Stimulated activated CD8-positive, alpha-beta memory T cell treated with anti-CD3 and anti-CD28 coated beads, Interleukin-7, amount 100 ng/mL, for 48 hours (primary cell): ENCODE results near the gene EMID1.

ENCODE experiments used
- DNase-seq, 2 donors: peaks; one replicate each; pipeline ENCODE4 v3.0.0-alpha.2; 2020; ENCODE audit warnings: low read depth in 1 of 2; ENCODE audit errors: extremely low read depth in 1 of 2

The EMID1 gene

DNA sequence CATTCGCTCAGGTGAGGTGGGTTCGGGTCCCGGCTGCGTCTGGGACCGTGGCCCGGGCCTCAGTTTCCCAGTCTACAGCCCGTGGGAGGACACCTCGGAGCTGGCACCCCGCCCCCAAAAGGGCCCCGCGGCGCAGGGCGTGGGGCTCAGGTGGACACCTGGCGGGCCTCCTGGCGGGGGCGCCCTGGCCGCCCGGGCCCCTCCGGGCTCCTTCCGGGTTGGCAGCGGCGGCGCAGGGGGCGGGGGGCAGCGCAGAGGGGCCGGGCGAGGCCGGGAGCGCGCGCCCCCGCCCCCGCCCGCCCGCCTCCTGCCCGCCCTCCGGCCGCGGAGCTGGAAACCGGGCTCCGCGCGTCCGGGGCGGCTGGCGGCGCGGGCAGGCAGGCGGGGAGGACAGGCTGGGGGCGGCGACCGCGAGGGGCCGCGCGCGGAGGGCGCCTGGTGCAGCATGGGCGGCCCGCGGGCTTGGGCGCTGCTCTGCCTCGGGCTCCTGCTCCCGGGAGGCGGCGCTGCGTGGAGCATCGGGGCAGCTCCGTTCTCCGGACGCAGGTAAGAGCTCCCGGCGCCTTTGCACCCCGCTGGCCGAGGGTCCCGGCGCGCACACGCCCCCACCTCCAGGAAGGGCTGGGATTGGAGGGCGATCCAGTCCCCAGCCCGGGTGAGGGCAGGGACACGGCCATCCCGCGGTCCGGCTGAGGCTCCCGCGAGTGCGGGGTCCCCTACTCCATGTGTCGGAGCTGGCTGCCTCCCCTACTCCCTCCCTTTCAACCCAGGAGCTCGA lies at the start of gene EMID1:
TSS of gene EMID1 (plus strand) at position 303 of the 778 bp plus-strand sequence. CDS start at position 446, 143 bp downstream.
- no peak for DNase-seq

DNA sequence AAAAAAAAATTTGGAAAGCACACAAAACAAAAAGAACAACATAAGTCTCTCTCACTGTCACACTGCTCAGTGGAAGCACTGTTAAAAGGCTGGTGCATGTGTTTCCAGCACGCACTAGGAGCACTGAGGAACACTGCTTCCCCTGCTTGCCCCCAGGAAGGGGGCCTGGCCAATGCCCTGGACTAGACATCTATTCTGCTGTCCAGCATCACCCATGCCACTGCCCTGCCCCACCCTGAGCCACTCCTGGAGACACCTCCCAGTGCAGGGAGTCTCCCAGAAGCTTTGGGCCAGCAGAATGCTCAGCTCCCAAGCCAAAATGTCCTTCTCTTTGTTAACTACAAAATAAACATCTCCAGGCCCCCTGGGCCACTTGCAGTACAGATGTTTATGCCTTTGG lies 49.7 kb upstream of the EMID1 start:
- DNase-seq = no peak

DNA sequence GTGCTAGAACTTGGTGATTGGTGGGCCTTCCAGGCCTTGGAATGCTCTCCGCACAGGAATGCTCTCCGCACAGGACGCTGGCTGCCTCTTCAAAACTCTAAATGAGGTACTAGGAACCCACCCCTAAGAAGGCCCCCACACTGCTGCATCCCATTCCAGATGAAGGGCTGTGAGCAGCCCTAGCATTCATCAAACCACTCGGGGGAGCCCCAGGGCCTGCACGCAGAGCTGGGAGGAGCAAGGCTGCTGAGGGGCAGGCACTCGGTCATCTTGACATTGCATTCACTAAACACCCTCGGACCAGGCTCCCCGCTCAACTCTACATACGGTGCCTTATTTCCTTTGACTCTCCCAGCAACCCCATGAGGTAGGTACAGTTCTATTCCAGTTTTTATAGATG lies 49.2 kb upstream of the EMID1 start:
- no peak for DNase-seq

DNA sequence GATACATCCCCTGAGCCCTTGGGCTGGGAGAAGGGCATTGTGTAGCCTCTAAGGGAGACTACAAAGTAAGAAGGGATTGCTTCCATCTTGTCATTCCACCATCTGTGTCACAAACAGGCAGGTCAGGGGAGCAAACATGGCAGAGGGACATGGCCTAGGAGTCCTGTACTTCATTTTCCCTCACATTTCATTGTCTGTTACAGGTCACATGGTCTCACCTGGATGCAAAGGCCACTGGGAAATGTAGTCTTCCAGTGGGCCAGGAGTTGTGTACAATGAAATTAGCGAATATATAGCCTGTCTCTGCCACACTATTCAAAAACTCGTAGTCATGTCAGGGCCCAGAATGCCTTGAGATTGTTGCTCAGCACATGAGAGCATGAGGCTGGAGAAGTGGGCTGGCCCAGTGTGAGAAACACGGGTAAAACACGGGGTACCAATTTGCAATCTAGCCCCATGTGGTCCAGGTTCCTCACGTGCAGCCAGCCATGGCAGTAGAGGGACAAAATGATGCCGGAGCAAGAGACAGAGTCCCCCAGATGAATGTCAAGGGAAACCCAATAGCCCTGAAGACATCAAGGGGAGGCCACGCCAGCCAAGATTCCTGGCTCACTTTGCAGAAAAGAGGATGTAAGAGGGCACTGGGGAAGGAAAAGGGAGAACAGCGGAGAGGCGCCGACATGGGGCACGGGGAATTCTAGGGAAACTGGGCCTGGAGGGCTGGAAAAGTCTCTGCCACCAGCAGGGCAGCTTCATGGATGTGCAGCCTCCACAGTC lies 47.7 kb upstream of the EMID1 start:
- DNase-seq = no peak

DNA sequence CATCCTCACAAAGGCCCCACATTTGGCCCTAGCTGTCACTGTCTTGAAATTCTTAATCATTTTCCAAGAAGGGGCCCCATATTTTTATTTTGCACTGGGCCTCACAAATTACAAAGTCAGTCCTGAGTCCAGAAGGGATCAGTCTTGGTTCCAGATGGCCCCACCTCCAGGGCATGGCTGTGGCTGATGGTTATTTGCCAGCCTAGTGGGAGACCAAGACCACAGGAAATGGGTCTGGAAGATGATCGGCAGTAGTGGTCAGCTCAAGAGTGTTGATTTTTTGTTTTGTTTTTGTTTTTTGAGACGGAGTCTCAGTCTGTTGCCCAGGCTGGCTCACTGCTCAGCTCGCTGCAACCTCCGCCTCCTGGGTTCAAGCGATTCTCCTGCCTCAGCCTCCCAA lies 47.1 kb upstream of the EMID1 start:
- no peak for DNase-seq

DNA sequence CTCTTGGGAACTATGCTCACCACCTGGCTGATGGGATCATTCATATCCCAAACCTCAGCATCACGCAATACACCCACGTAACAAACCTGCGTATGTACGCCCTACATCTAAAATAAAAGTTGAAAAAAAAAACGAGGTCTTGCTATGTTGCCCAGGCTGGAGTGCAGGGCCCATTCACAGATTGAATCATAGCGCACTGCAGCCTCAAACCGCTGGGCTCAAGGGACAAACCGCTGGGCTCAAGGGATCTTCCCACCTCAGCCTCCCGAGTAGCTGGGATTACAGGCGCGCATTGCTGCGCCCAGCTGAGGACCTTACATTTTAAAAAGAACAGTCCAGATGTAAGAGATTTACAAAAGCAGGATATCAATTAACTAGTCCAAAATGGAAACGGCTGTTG lies 41.9 kb upstream of the EMID1 start:
- DNase-seq = no peak

DNA sequence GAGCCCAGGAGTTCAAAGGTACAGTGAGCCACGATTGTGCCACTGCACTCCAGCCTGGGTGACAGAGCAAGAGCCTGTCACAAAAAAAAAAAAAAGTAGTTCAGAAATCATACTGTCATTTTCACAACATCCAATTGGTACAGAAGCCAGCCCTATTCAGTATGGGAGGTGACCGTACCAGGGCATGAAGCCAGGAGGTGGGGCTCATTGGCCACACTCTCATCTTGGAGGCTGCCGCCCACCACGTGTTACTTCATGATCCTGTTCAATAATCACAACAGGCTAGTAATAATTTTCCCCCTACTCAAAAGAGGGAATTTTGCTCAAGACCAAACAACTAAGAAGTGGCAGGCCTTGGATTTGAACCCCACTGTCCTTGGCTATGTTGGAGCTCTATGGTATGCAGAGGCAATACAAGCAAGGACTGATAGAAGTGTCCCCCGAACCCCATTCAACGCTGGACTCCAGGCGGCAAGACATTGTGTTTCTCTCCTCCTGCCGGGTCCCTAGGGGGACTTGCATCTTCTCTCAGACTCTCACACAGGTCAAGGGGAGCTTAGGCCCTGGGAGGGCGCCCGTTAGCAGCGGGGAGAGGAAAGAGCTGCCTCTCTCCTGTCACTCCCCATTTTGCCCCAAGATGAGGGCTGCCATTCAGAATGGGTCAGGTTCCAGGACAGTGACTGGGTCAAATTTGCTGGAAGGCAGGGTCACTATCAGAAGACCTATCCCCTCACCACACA lies 40.2 kb upstream of the EMID1 start:
- no peak for DNase-seq

DNA sequence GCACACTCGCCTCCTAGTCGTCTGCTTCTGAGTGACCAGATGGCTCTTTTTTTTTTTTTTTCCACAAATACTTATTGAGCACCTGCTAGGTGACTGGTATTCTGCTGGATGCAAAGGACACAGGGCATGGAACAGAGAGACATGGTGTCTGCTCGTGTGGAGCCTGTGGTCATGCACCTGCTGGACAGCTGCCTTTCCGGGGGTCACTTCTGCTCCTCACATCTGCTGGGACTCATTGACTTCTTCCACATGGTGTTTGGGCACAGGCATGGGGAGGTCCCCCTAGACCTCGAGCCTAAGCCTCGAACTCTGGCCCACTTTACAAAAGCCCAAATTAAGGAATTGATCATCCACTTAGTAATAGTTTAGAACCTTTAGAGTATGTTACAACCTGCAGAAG lies 39.5 kb upstream of the EMID1 start:
- DNase-seq = no peak

DNA sequence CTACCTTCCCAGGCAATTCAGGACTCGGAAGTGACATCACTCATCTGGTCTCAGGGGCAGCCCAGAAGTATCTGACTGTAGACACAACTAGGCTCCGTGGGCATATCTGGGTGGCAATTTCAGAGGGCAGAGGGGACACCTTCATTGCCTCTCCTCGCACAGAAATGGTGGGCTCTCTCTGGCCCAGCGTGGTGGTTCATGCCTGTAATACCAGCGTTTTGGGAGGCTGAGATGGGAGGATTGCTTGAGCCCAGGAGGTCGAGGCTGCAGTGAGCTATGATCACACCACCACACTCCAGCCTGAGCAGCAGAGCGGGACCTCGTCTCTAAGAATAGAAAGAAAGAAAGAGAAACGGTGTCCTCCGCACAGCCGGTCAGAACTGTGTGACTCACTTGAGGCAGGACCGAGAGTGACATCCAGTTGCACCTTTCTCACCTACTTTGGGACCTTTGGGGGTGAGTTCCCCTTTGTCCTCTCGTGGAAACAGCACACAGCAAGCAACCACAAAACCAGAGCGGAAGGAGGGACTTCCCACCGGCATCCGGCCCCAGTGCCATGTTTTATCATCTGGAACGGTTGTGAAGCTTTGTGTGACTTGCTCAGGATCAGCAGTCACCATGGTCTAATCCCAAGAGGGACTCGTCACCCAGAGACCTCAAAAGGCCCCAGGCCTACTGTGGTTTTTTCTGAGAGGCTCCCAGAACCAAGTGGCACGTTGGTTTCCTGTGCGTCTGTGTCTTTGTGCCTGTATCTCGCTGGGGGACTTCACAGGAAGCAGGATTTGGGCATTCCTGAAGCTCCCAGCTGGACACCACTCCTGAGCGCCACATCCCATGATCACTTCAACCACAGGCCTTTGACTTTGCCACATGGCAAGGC lies 38.4 kb upstream of the EMID1 start:
- DNase-seq = peak; percentile 54 to 73

DNA sequence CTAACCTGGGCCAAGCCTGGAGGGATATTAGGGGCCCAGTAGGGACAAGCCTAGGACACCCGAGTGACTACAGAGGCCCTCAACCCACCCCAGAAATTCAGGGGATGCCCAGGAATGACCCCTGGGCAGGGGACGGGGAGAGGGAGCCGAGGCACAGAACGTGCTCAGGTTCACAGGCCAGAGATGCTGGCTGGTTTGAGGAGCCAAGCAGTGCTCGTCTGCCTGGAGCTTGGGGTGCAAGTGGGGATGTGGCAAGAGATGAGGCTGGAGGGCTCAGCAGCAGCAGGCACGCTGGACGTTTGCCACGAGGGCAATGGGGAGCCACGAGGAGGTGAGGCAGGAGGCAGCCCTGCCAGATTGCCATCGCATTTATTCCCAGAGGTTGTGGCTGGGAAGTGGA lies 34.0 kb upstream of the EMID1 start:
- no peak for DNase-seq

DNA sequence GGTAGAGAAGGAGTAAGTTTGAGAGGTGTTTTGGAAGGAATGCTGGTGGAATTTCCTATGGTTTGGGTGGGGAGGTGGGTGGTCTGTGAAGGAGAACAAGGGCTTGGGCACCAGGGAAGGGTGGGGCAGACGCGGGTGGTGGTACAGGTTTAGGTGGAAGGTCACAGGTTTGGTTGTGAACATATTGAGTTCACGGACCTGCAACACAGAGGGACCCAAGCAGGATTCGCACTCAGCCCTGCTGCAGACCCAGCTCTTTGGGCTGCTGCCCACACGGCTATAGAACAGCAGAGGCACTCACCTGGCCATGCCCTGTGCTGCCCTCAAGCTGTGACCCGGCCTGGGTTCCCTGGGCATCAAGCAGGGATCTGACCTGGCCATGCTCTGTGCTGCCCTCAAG lies 33.5 kb upstream of the EMID1 start:
- no peak for DNase-seq

DNA sequence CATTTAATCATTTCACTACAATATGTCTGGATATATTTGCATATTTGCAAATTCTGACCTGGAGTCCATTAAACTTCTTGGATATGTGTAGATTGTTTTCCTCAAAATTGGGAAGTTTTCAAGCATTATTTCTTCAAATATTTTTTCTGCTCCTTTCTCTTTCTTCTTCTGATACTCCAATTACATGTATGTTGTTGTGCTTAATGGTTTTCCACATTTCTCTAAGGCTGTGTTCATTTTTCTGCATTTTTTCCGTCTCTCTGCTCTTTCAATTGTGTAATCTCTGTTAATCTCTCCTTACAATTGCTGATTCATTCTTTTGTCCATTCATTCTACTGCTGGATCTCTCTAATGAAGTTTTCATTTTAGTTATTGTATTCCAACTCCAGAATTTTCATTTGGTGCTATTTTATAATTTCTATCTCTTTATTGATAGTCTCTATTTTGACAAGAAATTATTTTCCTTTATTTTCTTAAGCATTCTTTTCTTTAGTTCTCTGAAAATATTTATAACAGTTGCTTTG lies 30.3 kb upstream of the EMID1 start:
- no peak for DNase-seq

DNA sequence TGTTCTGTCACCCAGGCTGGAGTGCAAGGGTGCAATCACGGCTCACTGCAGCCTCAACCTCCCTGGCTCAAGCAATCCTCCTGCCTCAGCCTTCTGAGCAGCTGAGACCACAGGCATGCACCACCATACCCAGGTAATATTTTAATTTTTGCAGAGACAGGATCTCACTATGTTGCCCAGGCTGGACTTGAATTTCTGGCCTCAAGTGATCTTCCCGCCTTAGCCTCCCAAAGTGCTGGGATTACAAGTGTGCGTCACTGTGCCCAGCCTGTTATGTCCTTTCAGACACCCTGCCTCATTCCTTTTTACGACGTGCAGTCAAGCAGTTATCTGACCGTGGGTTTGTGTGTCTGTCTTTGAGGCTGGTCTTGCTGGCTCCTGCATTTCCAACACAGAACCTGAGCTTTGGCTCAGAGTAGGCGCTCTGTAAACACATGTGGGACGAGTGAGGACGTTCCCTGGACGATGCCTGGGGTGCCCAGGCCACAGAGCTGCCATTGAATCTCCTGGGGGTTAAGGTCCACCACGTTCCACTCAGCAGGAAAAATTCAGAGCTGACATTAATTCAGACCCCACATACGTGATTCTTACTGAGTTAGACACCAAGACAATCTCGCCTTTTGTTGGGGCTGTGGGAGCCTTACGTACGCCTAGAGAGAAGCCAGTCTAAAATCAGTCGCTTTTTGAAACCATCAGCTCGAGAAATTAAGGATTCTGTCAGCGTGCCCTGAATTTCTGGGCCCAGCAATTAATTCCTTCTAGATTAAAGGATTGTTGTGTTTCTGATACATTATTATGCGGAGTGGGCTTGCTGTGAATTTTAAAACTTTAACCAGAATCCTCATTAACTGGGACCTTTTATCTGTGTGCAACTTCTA lies 21.5 kb upstream of the EMID1 start:
- DNase-seq = no peak

DNA sequence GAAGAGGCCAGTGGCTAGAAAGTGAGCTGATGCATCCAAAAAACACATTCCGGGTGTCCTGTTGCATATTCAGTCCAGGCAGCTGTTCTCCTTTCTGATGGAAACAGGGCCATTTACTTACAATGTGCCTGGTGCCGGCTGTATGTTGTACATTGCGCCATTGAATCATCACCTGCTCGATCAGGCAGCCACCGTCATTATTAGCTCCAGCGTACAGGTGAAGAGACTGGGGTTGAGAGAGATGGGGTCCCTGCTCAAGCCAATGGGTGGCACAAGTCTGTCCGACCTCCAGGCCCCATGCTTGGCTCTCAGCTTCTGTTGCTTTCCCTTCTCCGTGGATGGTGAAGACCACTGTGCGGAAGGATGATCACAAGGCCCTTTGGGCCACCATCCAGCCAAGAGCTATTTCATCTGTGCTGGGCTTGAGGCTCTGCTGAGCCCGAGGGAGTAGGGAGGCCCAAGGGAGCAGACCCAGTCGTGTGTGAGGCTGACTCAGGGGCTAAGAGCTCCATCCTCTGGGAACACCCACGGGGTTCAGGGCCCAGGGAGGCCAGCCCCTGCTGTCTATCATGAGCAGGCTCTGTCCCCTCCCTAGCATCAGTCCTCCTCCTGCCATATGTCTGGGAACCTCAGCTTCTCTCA lies 20.7 kb upstream of the EMID1 start:
- DNase-seq = no peak

DNA sequence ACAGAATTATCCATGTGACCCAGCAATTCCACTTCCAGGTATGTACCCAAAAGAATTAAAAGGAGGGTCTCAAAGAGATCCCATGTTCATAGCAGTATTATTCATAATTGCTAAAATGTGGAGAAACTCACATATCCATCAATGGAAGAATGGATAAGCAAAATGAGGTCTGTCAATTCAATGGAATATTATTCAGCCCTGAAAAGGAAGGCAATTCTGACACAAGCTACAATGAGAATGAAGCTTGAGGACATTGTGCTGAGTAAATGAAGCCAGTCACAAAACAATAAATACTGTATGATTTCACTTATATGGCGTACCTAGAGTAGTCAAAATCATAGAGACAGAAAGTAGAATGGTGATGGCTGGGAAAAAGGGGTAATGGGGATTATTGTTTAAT lies 19.4 kb upstream of the EMID1 start:
- no peak for DNase-seq

DNA sequence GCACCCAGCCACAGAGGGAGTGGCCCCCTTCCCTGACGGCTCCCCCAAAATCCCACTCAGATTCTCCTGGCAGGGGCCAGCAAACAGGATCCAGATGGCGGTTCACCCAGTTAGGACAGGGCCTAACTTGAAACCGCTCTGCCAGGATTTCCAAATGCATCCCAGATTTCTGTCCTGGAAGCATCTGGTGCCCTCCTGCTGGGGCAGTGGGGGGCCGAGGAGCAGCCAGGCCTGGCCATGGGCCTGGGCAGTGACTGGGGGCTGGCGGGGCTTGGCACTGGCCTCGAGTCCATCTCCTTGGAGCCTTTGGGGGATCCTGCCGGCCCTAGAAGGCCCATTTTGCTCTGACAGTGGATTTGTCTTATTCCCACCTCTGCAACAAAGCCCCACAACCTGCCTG lies 17.9 kb upstream of the EMID1 start:
- DNase-seq = no peak

DNA sequence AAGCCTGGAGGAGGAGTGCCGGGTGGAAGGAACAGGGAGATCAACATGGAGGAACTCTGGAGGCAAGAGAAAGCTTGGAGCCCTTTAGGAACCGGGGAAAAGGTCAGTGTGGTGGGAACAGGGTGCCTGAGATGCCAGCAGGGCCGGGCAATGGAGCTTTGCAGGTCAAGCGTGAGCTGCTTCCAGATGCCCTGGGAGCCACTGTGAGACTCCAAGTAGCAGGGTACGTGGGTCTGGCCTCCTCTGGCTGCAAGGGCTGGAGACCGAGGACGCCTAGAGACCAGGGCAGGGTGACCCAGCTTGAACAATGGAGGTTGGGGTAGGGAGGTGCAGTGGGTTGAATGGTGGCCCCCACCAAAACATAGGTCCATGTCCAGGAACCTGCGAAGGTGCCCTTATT lies 15.6 kb upstream of the EMID1 start:
- DNase-seq = no peak

DNA sequence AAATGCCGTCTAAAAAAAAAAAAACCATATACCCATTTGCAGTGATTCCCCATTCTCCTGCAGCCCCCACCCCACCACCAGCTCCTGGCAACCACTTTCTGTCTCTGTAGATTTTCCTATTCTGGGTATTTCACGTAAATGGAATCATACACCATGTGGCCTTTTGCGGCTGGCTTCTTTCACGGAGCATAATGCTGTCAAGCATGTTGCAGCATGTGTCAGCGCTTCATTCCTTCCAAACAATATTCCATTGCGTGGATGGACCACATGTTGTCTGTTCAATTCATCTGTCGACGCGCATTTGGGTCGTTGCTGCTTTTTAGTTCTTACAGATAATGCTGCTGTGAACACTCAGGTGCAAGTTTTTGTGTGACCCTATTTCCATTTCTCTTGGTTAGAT lies 14.8 kb upstream of the EMID1 start:
- DNase-seq = no peak

DNA sequence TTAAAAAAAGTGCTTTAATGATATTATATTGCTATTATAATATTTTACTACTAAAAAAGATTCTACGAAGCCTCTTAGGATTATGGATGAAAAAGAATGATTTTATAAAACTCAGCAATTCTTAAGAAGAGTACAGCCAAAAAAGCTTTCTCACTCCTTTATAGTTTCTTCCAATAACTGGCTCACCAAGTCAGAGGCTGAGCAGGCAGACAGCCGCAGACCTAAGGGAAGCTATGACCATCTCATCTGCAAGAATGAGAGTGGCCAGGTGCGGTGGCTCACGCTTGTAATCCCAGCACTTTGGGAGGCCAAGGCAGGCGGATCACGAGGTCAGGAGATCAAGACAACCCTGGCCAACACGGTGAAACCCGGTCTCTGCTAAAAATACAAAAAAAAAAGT lies 12.7 kb upstream of the EMID1 start:
- DNase-seq = no peak
